H1 (cell line): ENCODE data around the gene FXYD7. TPM values are rescaled to one million over a fixed set of nuclear protein-coding genes. Genes with fewer than 3 reads are reported as not detected.

Experiments used
- CTCF ChIA-PET: fragments of 300-600 bp; sonication (Branson Sonifier 250); formaldehyde crosslinking; loops from one replicate; lab custom pipeline; 2021; ENCODE audit not compliant: partially characterized antibody; lab: Charles Lee
- POLR2A ChIA-PET: fragments of 300-600 bp; sonication (Branson Sonifier 250); formaldehyde crosslinking; loops from one replicate; lab custom pipeline; 2021; ENCODE audit warnings: inconsistent platforms; ENCODE audit not compliant: partially characterized antibody; lab: Charles Lee
- DNase-seq, 2 experiments: peaks; one replicate each; pipeline versions ENCODE4 v3.0.0 to v3.0.0-alpha.2; 2010 to 2022; ENCODE audit warnings: low spot score in 2 of 2, low read depth in 1 of 2, mixed read lengths in 1 of 2
- FAIRE-seq: peaks from 2 replicates; lab custom pipeline; 2011; peaks lifted over from hg19 to GRCh38; lab: Jason Lieb, UNC
- H2AFZ ChIP-seq: 2 replicates; pipeline ENCODE4 v1.8.1; 2012; ENCODE audit warnings: low read length, inconsistent platforms
- H2AK5ac ChIP-seq: 2 replicates; pipeline ENCODE4 v1.6.1; 2013; ENCODE audit warnings: low read depth, low read length
- H2BK120ac ChIP-seq: replicated peaks from 2 replicates; pipeline ENCODE3; 2013; ENCODE audit warnings: low read depth, low read length, inconsistent platforms
- H2BK12ac ChIP-seq: 2 replicates; pipeline ENCODE4 v1.6.1; 2013; ENCODE audit warnings: low read depth, low read length
- H2BK15ac ChIP-seq: 2 replicates; pipeline ENCODE4 v1.6.1; 2013; ENCODE audit warnings: low read length
- H2BK20ac ChIP-seq: 2 replicates; pipeline ENCODE4 v1.6.1; 2013; ENCODE audit warnings: low read length
- H2BK5ac ChIP-seq: 2 replicates; pipeline ENCODE4 v1.6.1; 2013; ENCODE audit warnings: low read depth, low read length
- H3K14ac ChIP-seq: 2 replicates; pipeline ENCODE4 v1.6.1; 2013; ENCODE audit warnings: inconsistent platforms; ENCODE audit not compliant: insufficient read length
- H3K18ac ChIP-seq: 2 replicates; pipeline ENCODE4 v1.6.1; 2013; ENCODE audit warnings: low read length; ENCODE audit errors: extremely low read depth
- H3K23ac ChIP-seq: 2 replicates; pipeline ENCODE4 v1.6.1; 2013; ENCODE audit warnings: inconsistent platforms; ENCODE audit not compliant: insufficient read length
- H3K23me2 ChIP-seq: 2 replicates; pipeline ENCODE4 v1.6.1; 2013; ENCODE audit warnings: low read depth, low read length
- H3K27ac ChIP-seq: 2 replicates; pipeline ENCODE4 v1.6.1; 2011; ENCODE audit warnings: low read depth, low read length, inconsistent platforms
- H3K27me3 ChIP-seq, 4 experiments: replicated peaks in 1 of 4; 1 replicate in 1 of 4; 2 replicates in 3 of 4; pipeline versions ENCODE4 v1.6.1 to v1.8.1; 2011 to 2013; ENCODE audit warnings: low read length in 3 of 4, mild to moderate bottlenecking in 3 of 4, inconsistent platforms in 2 of 4, mixed read lengths in 2 of 4, moderate library complexity in 1 of 4; ENCODE audit not compliant: control insufficient read depth in 3 of 4, insufficient read depth in 3 of 4; ENCODE audit errors: extremely low read depth in 1 of 4
- H3K36me3 ChIP-seq, 4 experiments: 2 replicates each; pipeline versions ENCODE4 v1.6.1 to v1.8.1; 2011 to 2013; ENCODE audit warnings: mild to moderate bottlenecking in 4 of 4, low read length in 3 of 4, moderate library complexity in 2 of 4, control low read depth in 1 of 4, inconsistent platforms in 1 of 4; ENCODE audit not compliant: insufficient read depth in 4 of 4, control insufficient read depth in 2 of 4
- H3K4ac ChIP-seq: replicated peaks from 2 replicates; pipeline ENCODE3; 2013; ENCODE audit warnings: low read length, low read depth, mixed read lengths, inconsistent platforms; ENCODE audit not compliant: insufficient read length
- H3K4me1 ChIP-seq, 4 experiments: replicated peaks in 1 of 4; 1 replicate in 1 of 4; 2 replicates in 3 of 4; pipeline versions ENCODE4 v1.6.1 to v1.8.1; 2011 to 2013; ENCODE audit warnings: low read length in 3 of 4, inconsistent platforms in 2 of 4, mixed read lengths in 1 of 4; ENCODE audit not compliant: insufficient read depth in 4 of 4, control insufficient read depth in 3 of 4
- H3K4me2 ChIP-seq, 2 experiments: 2 replicates each; pipeline versions ENCODE4 v1.6.1 to v1.8.1; 2011 to 2013; ENCODE audit warnings: low read depth in 2 of 2, low read length in 2 of 2, control low read depth in 1 of 2, inconsistent platforms in 1 of 2, mild to moderate bottlenecking in 1 of 2; ENCODE audit not compliant: insufficient read depth in 1 of 2
- H3K4me3 ChIP-seq, 4 experiments: fragments of 200-600, 300-600 bp in 1 of 4; sonication (generic), shearing (Covaris generic), sonication (Bioruptor Twin) in 1 of 4; 2 replicates each; pipeline versions ENCODE4 v1.5.1 to v1.8.1; 2011 to 2016; ENCODE audit warnings: low read length in 4 of 4, low read depth in 3 of 4, control low read depth in 2 of 4, inconsistent platforms in 2 of 4, mild to moderate bottlenecking in 2 of 4, mixed read lengths in 1 of 4, moderate library complexity in 1 of 4; ENCODE audit not compliant: insufficient read depth in 2 of 4; ENCODE audit errors: extremely low read depth in 1 of 4
- H3K56ac ChIP-seq: replicated peaks from 2 replicates; pipeline ENCODE3; 2013; ENCODE audit warnings: low read depth, mild to moderate bottlenecking, mixed read lengths, low read length, inconsistent platforms; ENCODE audit not compliant: insufficient read length
- H3K79me1 ChIP-seq: 2 replicates; pipeline ENCODE4 v1.6.1; 2013; ENCODE audit warnings: low read depth, low read length, control low read depth
- H3K79me2 ChIP-seq, 2 experiments: 2 replicates each; pipeline versions ENCODE4 v1.6.1 to v1.8.1; 2012 to 2013; ENCODE audit warnings: low read length in 2 of 2, mild to moderate bottlenecking in 2 of 2, inconsistent platforms in 1 of 2; ENCODE audit not compliant: insufficient read depth in 2 of 2, control insufficient read depth in 1 of 2
- H3K9ac ChIP-seq, 4 experiments: replicated peaks in 1 of 4; 1 replicate in 1 of 4; 2 replicates in 3 of 4; pipeline versions ENCODE4 v1.6.1 to v1.8.1; 2011 to 2013; ENCODE audit warnings: low read depth in 3 of 4, low read length in 3 of 4, control low read depth in 2 of 4, mild to moderate bottlenecking in 2 of 4, moderate library complexity in 2 of 4, inconsistent platforms in 1 of 4; ENCODE audit errors: extremely low read depth in 1 of 4
- H3K9me3 ChIP-seq, 2 experiments: 2 replicates each; pipeline versions ENCODE4 v1.6.1 to v1.8.1; 2012 to 2013; ENCODE audit warnings: mild to moderate bottlenecking in 2 of 2, moderate library complexity in 2 of 2, control low read depth in 1 of 2, inconsistent platforms in 1 of 2, low read depth in 1 of 2, low read length in 1 of 2, mixed read lengths in 1 of 2; ENCODE audit not compliant: insufficient read depth in 2 of 2
- H4K20me1 ChIP-seq, 2 experiments: replicated peaks in 1 of 2; 2 replicates each; pipeline versions ENCODE3 to v1.8.1; 2011 to 2013; ENCODE audit warnings: inconsistent platforms in 2 of 2, low read length in 2 of 2, mild to moderate bottlenecking in 1 of 2; ENCODE audit not compliant: insufficient read depth in 2 of 2, control insufficient read depth in 1 of 2
- H4K5ac ChIP-seq: 2 replicates; pipeline ENCODE4 v1.6.1; 2013; ENCODE audit warnings: low read length, low read depth, mixed read lengths, inconsistent platforms; ENCODE audit not compliant: insufficient read length
- H4K8ac ChIP-seq: 2 replicates; pipeline ENCODE4 v1.8.0; 2013; ENCODE audit warnings: mild to moderate bottlenecking, moderate library complexity, low read length, inconsistent platforms; ENCODE audit not compliant: insufficient read depth; ENCODE audit errors: extremely low read depth
- H4K91ac ChIP-seq: replicated peaks from 2 replicates; pipeline ENCODE3; 2013; ENCODE audit warnings: low read length, mixed read lengths, inconsistent platforms; ENCODE audit not compliant: insufficient read length
- RAD21 ChIP-seq, 2 experiments: IDR thresholded peaks in 1 of 2; conservative IDR thresholded peaks in 1 of 2; 2 replicates each; pipeline ENCODE4 v1.6.1; 2011; ENCODE audit warnings: low read depth in 2 of 2, low read length in 2 of 2, improper control_type of control experiment in 1 of 2, inconsistent platforms in 1 of 2, mild to moderate bottlenecking in 1 of 2, moderate library complexity in 1 of 2
- TEAD4 ChIP-seq: IDR thresholded peaks from 2 replicates; pipeline ENCODE4 v1.6.1; 2012; ENCODE audit warnings: low read depth, low read length, inconsistent platforms, mixed read lengths
- WGBS, 2 experiments: shearing (Covaris generic) in 1 of 2; methylation state at CpG; one replicate each; pipeline versions ENCODE4 v1.1.6 to v1.1.7; 2013 to 2015; ENCODE audit warnings: low lambda C conversion rate in 2 of 2, mixed read lengths in 2 of 2, inconsistent platforms in 1 of 2, low coverage in 1 of 2, missing lambda C conversion rate in 1 of 2; ENCODE audit not compliant: insufficient replicate concordance in 2 of 2, insufficient coverage in 1 of 2, insufficient read length in 1 of 2; ENCODE audit errors: extremely low coverage in 1 of 2, missing lambda C conversion rate in 1 of 2; 5-methylcytosine and 5-hydroxymethylcytosine counted together
- polyA plus RNA-seq, 7 experiments: library from polyadenylated mRNA; depleted of rRNA in 3 of 7; stranded (reverse) in 5 of 7; unstranded in 2 of 7; fragments of >200 nt in 5 of 7; fragments of 200-250 nt in 2 of 7; gene quantifications; 1 replicate in 5 of 7; 2 replicates in 1 of 7; 4 replicates in 1 of 7; pipeline versions ENCODE4 v1.2.1 to v1.2.3, GENCODE V29; 2011 to 2013; ENCODE audit warnings: missing spikeins in 2 of 7, mixed read lengths in 2 of 7
- total RNA-seq: library from RNA; stranded (reverse); fragmentation: NEBNext Ultra II Directional; extraction: Animal tissue kit (Norgen Biotek cat#: 25700); gene quantifications from 2 replicates; pipeline ENCODE4 v1.2.1, GENCODE V29; 2021

FXYD7 gene
- total and polyA plus RNA-seq, 2 of the 8 experiments (the other 6 are each of a cell fraction or from before 2014, with no cell fraction given) = 12.1 to 14.3 TPM

GRCh38 chr19:35194012-35194984 lies 51.2 kb downstream of the FXYD7 start:
- Histone ChIP-seq H3K18ac (no peak overlapping the region), H3K27ac (no peak overlapping the region), H3K56ac (no peak overlapping the region), H2BK20ac (no peak overlapping the region), H2BK5ac (no peak overlapping the region), H2BK120ac (no peak overlapping the region), H3K27me3 (no peaks in the 10 kb centered on the region), H3K36me3 (no peaks in the 10 kb centered on the region), H3K23ac (no peak overlapping the region), H3K79me2 (no peaks in the 10 kb centered on the region)
- DNase-seq = no peak
- POLR2A ChIA-PET = interaction anchor here (1.4 to 1.5 kb wide), 2 partner anchors 9 to 17 kb away, joined by 3 to 4 read pairs; no protein-coding TSS in a partner anchor
- CTCF ChIA-PET = interaction anchor here (0.9 to 1.6 kb wide), 3 partner anchors 9 to 30 kb away, joined by 3 to 5 read pairs (median 3); no protein-coding TSS in a partner anchor
- TF ChIP-seq TEAD4 = no peak
- peak in 1 of 2 experiments; percentile 29; a peak in 2 of 4 replicates for TF ChIP-seq RAD21 (IDR thresholded peaks at IDR 0.05 in 1 of 2, conservative IDR thresholded peaks at IDR 0.05 in 1 of 2; ENCODE audit: low read depth in 2 of 2, low read length in 2 of 2)
- TF ChIP-seq, all 59 proteins: peak for 1
- H4K5ac ChIP-seq = no peak overlapping the region
- no peaks in the 10 kb centered on the region for H4K20me1 ChIP-seq
- no peaks in the 10 kb centered on the region for H3K23me2 ChIP-seq
- H3K79me1 ChIP-seq = no peaks in the 10 kb centered on the region
- H3K4ac ChIP-seq = no peak overlapping the region
- H2AK5ac ChIP-seq = no peak overlapping the region
- H2BK12ac ChIP-seq = no peak overlapping the region
- no peak overlapping the region; the same call in 1 of the 2 replicates for H4K8ac ChIP-seq
- no peak overlapping the region for H3K4me2 ChIP-seq
- no peak overlapping the region for H4K91ac ChIP-seq
- H3K9ac ChIP-seq = no peak overlapping the region
- H3K14ac ChIP-seq = no peak overlapping the region
- FAIRE-seq = no peak
- H2BK15ac ChIP-seq = no peak overlapping the region
- 95% methylated on average over 9 of the region's 9 CpGs; no CpG with 5 or more reads in 1 of the 2 experiments for WGBS, 2 experiments
- H2AFZ ChIP-seq = peak overlapping the region; percentile 46
- H3K4me1 ChIP-seq = peaks cover 0 to 2% (median 0%) of the 10 kb centered on the region in 4 experiments; a peak in 2 of 7 replicates
- no peaks in the 10 kb centered on the region for H3K9me3 ChIP-seq
- H3K4me3 ChIP-seq = no peak overlapping the region
